PFSK-1 (cell line): Measurements from ENCODE around the gene TMEM31.

Source experiments
- FOXP2 ChIP-seq: optimal IDR thresholded peaks from 2 replicates; pipeline ENCODE3; 2011; ENCODE audit warnings: borderline replicate concordance, control low read depth, inconsistent platforms; ENCODE audit not compliant: insufficient read depth; ENCODE audit errors: extremely low read length, extremely low read depth
- POLR2AphosphoS5 ChIP-seq: IDR thresholded peaks from 2 replicates; pipeline ENCODE4 v1.6.1; 2012; ENCODE audit warnings: low read depth, mild to moderate bottlenecking, control low read depth, low read length, moderate library complexity
- SIN3A ChIP-seq: IDR thresholded peaks from 2 replicates; pipeline ENCODE4 v1.6.1; 2012; ENCODE audit warnings: mild to moderate bottlenecking, low read length, moderate library complexity, borderline replicate concordance; ENCODE audit not compliant: insufficient read depth
- TAF1 ChIP-seq: IDR thresholded peaks from 2 replicates; pipeline ENCODE4 v1.6.1; 2012; ENCODE audit warnings: low read length, control low read depth, borderline replicate concordance; ENCODE audit not compliant: insufficient read depth
- TF ChIP-seq, protein P1 (sequence below), 2 experiments: IDR thresholded peaks; 2 replicates each; pipeline versions ENCODE4 v1.6.1 to v1.8.0; 2011 to 2012; ENCODE audit warnings: low read depth in 2 of 2, low read length in 2 of 2, control low read depth in 1 of 2, inconsistent platforms in 1 of 2, mild to moderate bottlenecking in 1 of 2, moderate library complexity in 1 of 2; ENCODE audit not compliant: insufficient read depth in 1 of 2

Gene TMEM31

DNA sequence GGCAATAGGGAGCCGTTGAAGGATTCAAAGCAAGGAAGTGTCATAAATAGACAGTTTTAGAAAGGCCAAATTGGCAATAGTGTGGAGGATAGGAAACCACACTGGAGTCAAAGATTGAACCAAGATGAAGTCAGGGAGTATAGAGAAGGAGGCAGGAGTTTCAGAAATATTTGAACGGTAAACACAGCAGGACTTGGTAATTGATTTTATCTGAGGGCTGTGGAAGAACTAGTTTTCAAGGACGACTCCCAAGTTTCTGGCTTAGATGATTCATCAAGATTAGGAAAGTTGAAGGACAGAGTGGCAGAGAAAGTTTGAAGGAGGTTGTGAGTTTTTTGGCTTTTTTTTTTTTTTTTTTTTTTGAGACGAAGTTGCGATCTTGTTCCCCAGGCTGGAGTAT lies 11.5 kb upstream of the TMEM31 start:
- TF ChIP-seq, protein P1, sequence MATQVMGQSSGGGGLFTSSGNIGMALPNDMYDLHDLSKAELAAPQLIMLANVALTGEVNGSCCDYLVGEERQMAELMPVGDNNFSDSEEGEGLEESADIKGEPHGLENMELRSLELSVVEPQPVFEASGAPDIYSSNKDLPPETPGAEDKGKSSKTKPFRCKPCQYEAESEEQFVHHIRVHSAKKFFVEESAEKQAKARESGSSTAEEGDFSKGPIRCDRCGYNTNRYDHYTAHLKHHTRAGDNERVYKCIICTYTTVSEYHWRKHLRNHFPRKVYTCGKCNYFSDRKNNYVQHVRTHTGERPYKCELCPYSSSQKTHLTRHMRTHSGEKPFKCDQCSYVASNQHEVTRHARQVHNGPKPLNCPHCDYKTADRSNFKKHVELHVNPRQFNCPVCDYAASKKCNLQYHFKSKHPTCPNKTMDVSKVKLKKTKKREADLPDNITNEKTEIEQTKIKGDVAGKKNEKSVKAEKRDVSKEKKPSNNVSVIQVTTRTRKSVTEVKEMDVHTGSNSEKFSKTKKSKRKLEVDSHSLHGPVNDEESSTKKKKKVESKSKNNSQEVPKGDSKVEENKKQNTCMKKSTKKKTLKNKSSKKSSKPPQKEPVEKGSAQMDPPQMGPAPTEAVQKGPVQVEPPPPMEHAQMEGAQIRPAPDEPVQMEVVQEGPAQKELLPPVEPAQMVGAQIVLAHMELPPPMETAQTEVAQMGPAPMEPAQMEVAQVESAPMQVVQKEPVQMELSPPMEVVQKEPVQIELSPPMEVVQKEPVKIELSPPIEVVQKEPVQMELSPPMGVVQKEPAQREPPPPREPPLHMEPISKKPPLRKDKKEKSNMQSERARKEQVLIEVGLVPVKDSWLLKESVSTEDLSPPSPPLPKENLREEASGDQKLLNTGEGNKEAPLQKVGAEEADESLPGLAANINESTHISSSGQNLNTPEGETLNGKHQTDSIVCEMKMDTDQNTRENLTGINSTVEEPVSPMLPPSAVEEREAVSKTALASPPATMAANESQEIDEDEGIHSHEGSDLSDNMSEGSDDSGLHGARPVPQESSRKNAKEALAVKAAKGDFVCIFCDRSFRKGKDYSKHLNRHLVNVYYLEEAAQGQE (IDR thresholded peaks at IDR 0.05; ENCODE audit: insufficient read depth in 1 of 2, low read depth in 2 of 2, low read length in 2 of 2): no peak
- TF ChIP-seq POLR2AphosphoS5 (no peak), TAF1 (no peak), FOXP2 (no peak), SIN3A (no peak)

DNA sequence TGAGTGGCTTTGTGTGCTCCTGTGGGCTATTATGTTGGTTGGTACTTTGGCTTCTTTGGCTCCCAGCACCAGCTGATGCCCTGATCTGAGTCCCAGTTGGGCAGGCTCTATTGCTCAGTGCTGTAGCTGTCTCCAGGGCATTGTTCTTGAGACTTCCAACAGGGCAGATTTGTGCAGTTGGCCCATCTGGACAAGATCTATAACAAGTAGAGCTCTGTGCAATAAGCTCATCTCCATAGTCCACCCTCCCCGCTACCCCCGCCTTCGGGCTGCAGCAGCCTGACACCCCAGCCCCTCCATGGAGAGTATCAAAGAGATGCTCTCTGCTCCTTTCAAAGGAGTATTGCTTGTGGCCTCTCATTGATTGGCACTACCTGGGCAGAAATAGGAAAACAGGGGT lies 5.8 kb upstream of the TMEM31 start:
- no peak for TF ChIP-seq SIN3A
- TF ChIP-seq, protein P1 (IDR thresholded peaks at IDR 0.05; ENCODE audit: insufficient read depth in 1 of 2, low read depth in 2 of 2, low read length in 2 of 2): no peak
- TF ChIP-seq POLR2AphosphoS5: no peak
- TF ChIP-seq TAF1: no peak
- TF ChIP-seq FOXP2: no peak

DNA sequence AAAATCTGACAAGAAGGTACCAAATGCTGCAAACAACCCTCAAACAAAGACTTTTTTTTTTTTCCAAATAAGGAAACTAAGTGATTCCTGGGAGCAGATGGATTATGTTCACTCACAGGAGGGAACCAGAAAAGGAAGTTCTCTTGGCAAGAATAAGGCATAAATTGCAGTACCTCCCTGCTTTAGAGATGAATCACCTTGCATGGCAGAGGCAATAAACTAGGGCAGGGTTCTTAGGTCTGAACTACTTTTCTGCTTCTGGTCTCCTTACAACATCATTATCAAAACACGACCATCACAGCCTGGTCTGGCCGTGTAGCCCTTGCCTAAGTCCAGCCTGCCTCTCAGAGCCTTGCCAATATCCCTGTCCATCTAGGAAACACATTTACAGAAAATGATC lies 6.3 kb downstream of the TMEM31 start:
- no peak for TF ChIP-seq TAF1
- no peak for TF ChIP-seq FOXP2
- TF ChIP-seq SIN3A: no peak
- no peak for TF ChIP-seq POLR2AphosphoS5
- TF ChIP-seq, protein P1 (IDR thresholded peaks at IDR 0.05; ENCODE audit: insufficient read depth in 1 of 2, low read depth in 2 of 2, low read length in 2 of 2): no peak

DNA sequence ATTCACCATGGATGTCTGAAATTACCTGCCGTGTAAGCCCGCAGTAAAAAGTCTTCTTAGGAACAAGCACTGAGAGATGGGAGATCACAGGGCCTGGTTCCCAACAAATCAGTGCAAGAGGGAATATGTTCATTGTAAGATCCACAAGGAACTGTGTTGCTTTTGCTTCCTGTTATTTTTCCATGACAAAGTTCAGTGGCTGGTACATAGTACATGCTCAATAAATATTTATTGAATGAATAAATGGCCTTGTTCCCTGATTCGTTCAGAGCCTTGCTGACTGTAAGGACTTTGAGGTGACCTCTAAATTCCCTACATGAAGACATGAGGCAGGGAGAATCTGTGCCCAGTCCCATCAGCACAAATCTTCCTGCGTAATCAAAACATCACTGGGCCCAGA lies 7.4 kb downstream of the TMEM31 start:
- TF ChIP-seq FOXP2: no peak
- TF ChIP-seq POLR2AphosphoS5: no peak
- no peak for TF ChIP-seq TAF1
- no peak for TF ChIP-seq SIN3A
- TF ChIP-seq, protein P1 (IDR thresholded peaks at IDR 0.05; ENCODE audit: insufficient read depth in 1 of 2, low read depth in 2 of 2, low read length in 2 of 2): no peak

DNA sequence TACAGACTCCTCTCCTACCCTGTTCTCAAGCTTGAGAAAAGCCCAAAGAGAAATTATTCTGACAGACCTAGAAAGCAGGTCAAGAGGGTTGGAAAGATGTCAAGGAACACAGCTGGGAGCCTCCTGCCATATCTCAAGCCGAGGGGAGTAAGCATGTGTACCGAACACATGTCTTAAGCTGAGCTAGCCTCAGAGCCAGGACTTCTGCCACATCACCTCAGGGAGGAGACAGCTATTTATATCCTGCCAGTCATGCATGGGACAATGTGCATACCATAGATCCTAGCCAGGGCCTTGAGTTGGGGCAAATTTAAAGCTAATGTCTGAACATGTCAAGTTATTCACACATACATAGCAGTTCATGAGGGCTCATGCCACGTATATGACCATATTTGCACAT lies 11.8 kb downstream of the TMEM31 start:
- TF ChIP-seq POLR2AphosphoS5 (no peak), FOXP2 (no peak), TAF1 (no peak), SIN3A (no peak)
- TF ChIP-seq, protein P1 (IDR thresholded peaks at IDR 0.05; ENCODE audit: insufficient read depth in 1 of 2, low read depth in 2 of 2, low read length in 2 of 2): no peak
